K562 (cell line): Measurements from ENCODE around the gene RPL18A. TPM values are rescaled to one million over a fixed set of nuclear protein-coding genes. Genes with fewer than 3 reads are reported as not detected.
A peak's percentile ranks its signal among the peaks of the same experiment; 100 is the strongest.

ENCODE experiments used
- ATAC-seq: fragments of 200-7000 bp; cut with Tn5 transposase; 3 replicates; pipeline ENCODE4 v1.9.1; 2020; ENCODE audit warnings: moderate library complexity
- BruUV-seq: library from RNA; stranded (reverse); fragments of 400-500 nt; replicated peaks from 2 replicates; lab custom pipeline; 2021; lab: Mats Ljungman, UMichigan
- CTCF ChIA-PET: fragments of 300-600 bp; formaldehyde crosslinking; extraction: SDS; loops from one replicate; lab custom pipeline; 2021; ENCODE audit warnings: low intra/inter-chr PET ratio; lab: Yijun Ruan, JAX
- POLR2A ChIA-PET: fragments of 300-600, 350-650 bp; sonication (Branson Sonifier 250); formaldehyde crosslinking; extraction: SDS; loops from one replicate; lab custom pipeline; 2021; ENCODE audit warnings: antibody characterized with exemption, inconsistent platforms; lab: Yijun Ruan, JAX
- DNase-seq, 4 experiments: peaks; one replicate each; pipeline versions ENCODE4 v3.0.0 to v3.0.0-alpha.2; 2011 to 2018; ENCODE audit warnings: low spot score in 3 of 4, mixed read lengths in 3 of 4; ENCODE audit errors: extremely low read depth in 1 of 4
- FAIRE-seq: peaks from 2 replicates; lab custom pipeline; 2011; peaks lifted over from hg19 to GRCh38; lab: Jason Lieb, UNC
- H2AFZ ChIP-seq: 2 replicates; pipeline ENCODE4 v1.6.0; 2011; ENCODE audit warnings: low read depth, low read length, control low read depth, inconsistent platforms
- H3K27ac ChIP-seq: fragments of 200-600 bp; 3 replicates; pipeline ENCODE4 v1.8.0; 2011; ENCODE audit warnings: low read depth, mild to moderate bottlenecking, control low read depth, inconsistent platforms, low read length, moderate library complexity, mixed read lengths; ENCODE audit errors: extremely low read depth
- H3K27me3 ChIP-seq, 2 experiments: fragments of 300-600 bp in 1 of 2; 2 replicates in 1 of 2; 3 replicates in 1 of 2; pipeline versions ENCODE4 v1.6.0 to v1.8.0; 2011; ENCODE audit warnings: inconsistent platforms in 2 of 2, low read length in 2 of 2, mild to moderate bottlenecking in 1 of 2, mixed read lengths in 1 of 2, moderate library complexity in 1 of 2; ENCODE audit not compliant: control insufficient read depth in 2 of 2, insufficient read depth in 2 of 2
- H3K36me3 ChIP-seq: fragments of 300-600 bp; 3 replicates; pipeline ENCODE4 v1.8.0; 2011; ENCODE audit warnings: mild to moderate bottlenecking, low read length, inconsistent platforms; ENCODE audit not compliant: control insufficient read depth, insufficient read depth
- H3K4me1 ChIP-seq, 2 experiments: fragments of 200-600 bp in 1 of 2; replicated peaks in 1 of 2; 2 replicates in 1 of 2; 3 replicates in 1 of 2; pipeline versions ENCODE4 v1.5.1 to v1.8.0; 2011; ENCODE audit warnings: inconsistent platforms in 2 of 2, low read length in 2 of 2, mild to moderate bottlenecking in 1 of 2, mixed read lengths in 1 of 2, moderate library complexity in 1 of 2; ENCODE audit not compliant: control insufficient read depth in 2 of 2, insufficient read depth in 2 of 2
- H3K4me2 ChIP-seq: 2 replicates; pipeline ENCODE4 v1.6.1; 2011; ENCODE audit warnings: low read length, control low read depth, inconsistent platforms, mixed read lengths; ENCODE audit not compliant: insufficient read depth
- H3K4me3 ChIP-seq: fragments of 200-600 bp; sonication (generic), shearing (Covaris generic); 2 replicates; pipeline ENCODE4 v1.5.1; 2016; ENCODE audit warnings: control low read depth, inconsistent platforms
- H3K79me2 ChIP-seq: fragments of 200-600 bp; 3 replicates; pipeline ENCODE4 v1.8.0; 2011; ENCODE audit warnings: low read length, inconsistent platforms; ENCODE audit not compliant: control insufficient read depth, insufficient read depth
- H3K9ac ChIP-seq, 2 experiments: 2 replicates each; pipeline versions ENCODE4 v1.6.0 to v1.6.1; 2011; ENCODE audit warnings: low read depth in 2 of 2, low read length in 2 of 2, control low read depth in 1 of 2, inconsistent platforms in 1 of 2, mild to moderate bottlenecking in 1 of 2, mixed read lengths in 1 of 2; ENCODE audit not compliant: insufficient read depth in 1 of 2
- H3K9me1 ChIP-seq: one replicate; pipeline ENCODE4 v1.6.0; 2011; ENCODE audit warnings: inconsistent platforms, mild to moderate bottlenecking, low read length, moderate library complexity; ENCODE audit not compliant: control insufficient read depth, insufficient read depth
- H3K9me3 ChIP-seq: replicated peaks from 2 replicates; pipeline ENCODE4 v1.5.1; 2011; ENCODE audit warnings: low read depth, low read length, inconsistent platforms; ENCODE audit not compliant: control insufficient read depth, insufficient read depth
- H4K20me1 ChIP-seq: replicated peaks from 2 replicates; pipeline ENCODE4 v1.6.1; 2011; ENCODE audit warnings: low read length, inconsistent platforms, mixed read lengths; ENCODE audit not compliant: control insufficient read depth, insufficient read depth
- CEBPG ChIP-seq, 3 experiments: fragments of 200-800 bp in 1 of 3; sonication (Bioruptor generic) in 1 of 3; sonication (generic) in 1 of 3; formaldehyde crosslinking in 1 of 3; IDR thresholded peaks in 2 of 3; conservative IDR thresholded peaks in 1 of 3; 2 replicates each; pipeline versions ENCODE4 v1.6.1 to v1.8.0; 2016 to 2022; ENCODE audit warnings: missing compliant biosample characterization in 2 of 3, missing genetic modification characterization in 2 of 3, mild to moderate bottlenecking in 1 of 3, missing genetic modification reagents in 1 of 3
- ELF1 ChIP-seq: fragments of 200-800 bp; sonication (Bioruptor generic); IDR thresholded peaks from 2 replicates; pipeline ENCODE4 v1.6.1; 2016; ENCODE audit warnings: missing genetic modification characterization, missing compliant biosample characterization
- KAT7 ChIP-seq: sonication (generic); formaldehyde crosslinking; IDR thresholded peaks from 2 replicates; pipeline ENCODE4 v1.8.0; 2022; ENCODE audit warnings: missing genetic modification reagents, mild to moderate bottlenecking, borderline replicate concordance
- WGBS: fragments of 100-300 bp; shearing (Covaris generic); methylation state at CpG from one replicate; pipeline ENCODE4 v1.1.6; 2016; ENCODE audit warnings: low coverage, mixed read lengths; ENCODE audit not compliant: insufficient coverage; ENCODE audit errors: missing lambda C conversion rate; 5-methylcytosine and 5-hydroxymethylcytosine counted together
- in situ Hi-C: fragments of 300-500 bp; cut with MboI; formaldehyde crosslinking; loops from 4 replicates; pipeline ENCODE4 v1.15.0; 2018; ENCODE audit warnings: inconsistent platforms, mixed read lengths
- intact Hi-C: fragments of 100-400 bp; cut with micrococcal nuclease; formaldehyde crosslinking; loops from 2 replicates; pipeline ENCODE4 v1.14.2; 2022
- polyA plus RNA-seq, 8 experiments: library from polyadenylated mRNA; depleted of rRNA in 4 of 8; stranded (reverse) in 5 of 8; unstranded in 3 of 8; fragments of >200 nt; fragmentation: Nextera tagmentation in 2 of 8; fragmentation: Illumina TruSeq in 1 of 8; extraction: Ambion mirVana in 2 of 8; extraction: Trizol in 1 of 8; gene quantifications; 2 replicates each; pipeline versions ENCODE4 v1.2.1 to v1.2.3, GENCODE V29; 2011 to 2014; ENCODE audit warnings: inconsistent platforms in 1 of 8, missing spikeins in 1 of 8
- total RNA-seq, 7 experiments: library from RNA; depleted of rRNA in 6 of 7; stranded (reverse); fragments of >200 nt in 6 of 7; fragmentation: Illumina TruSeq in 2 of 7; extraction: Trizol in 2 of 7; gene quantifications; 2 replicates each; pipeline versions ENCODE4 v1.2.1 to v1.2.3, GENCODE V29; 2011 to 2021; ENCODE audit warnings: low replicate concordance in 1 of 7

Gene RPL18A
- total and polyA plus RNA-seq, 9 of the 15 experiments (the other 6 are each of a cell fraction or from before 2014, with no cell fraction given) = 626 to 2,882 (median 1,895) TPM

- no peak for DNase-seq
- Histone ChIP-seq H3K27ac (no peak overlapping the region), H2AFZ (no peak overlapping the region), H3K79me2 (no peaks in the 10 kb centered on the region), H3K36me3 (no peaks in the 10 kb centered on the region), H3K4me1 (peaks cover 4 to 22% of the 10 kb centered on the region in 2 experiments; a peak in 3 of 5 replicates), H3K9me3 (no peaks in the 10 kb centered on the region), H4K20me1 (no peaks in the 10 kb centered on the region; the same call in 1 of the 2 replicates), H3K9ac (peak overlapping the region in 1 of 2 experiments; percentile 45; a peak in 1 of 4 replicates), H3K4me3 (no peak overlapping the region), H3K9me1 (no peaks in the 10 kb centered on the region), H3K4me2 (no peak overlapping the region), H3K27me3 (peaks cover 0 to 33% of the 10 kb centered on the region in 2 experiments; a peak in 3 of 5 replicates)
- FAIRE-seq = no peak
- no TSS peak for BruUV-seq
- in situ Hi-C loops = no loop called here
- CTCF ChIA-PET = no interaction called here
- no peak for ATAC-seq
- intact Hi-C loops = no loop called here
- POLR2A ChIA-PET = interaction anchor here (0.6 kb wide), 1 partner anchor 17 kb away, joined by 3 read pairs; no protein-coding TSS in a partner anchor
- 17% methylated on average over 12 of the region's 13 CpGs for whole genome bisulfite sequencing
- no peak for TF ChIP-seq ELF1 (tag)
- TF ChIP-seq CEBPG (CRISPR knock-in tag; IDR thresholded peaks at IDR 0.05) = no peak
- TF ChIP-seq CEBPG (tag; conservative IDR thresholded peaks at IDR 0.05 in 1 of 2, IDR thresholded peaks at IDR 0.05 in 1 of 2) = no peak
- TF ChIP-seq KAT7 (CRISPR knock-in tag) = no peak
Measured at GRCh38 chr19:17826508-17827056, 33.1 kb upstream of the RPL18A start.
